Smooth muscle cell (in vitro differentiated cells): Measurements from ENCODE around the gene SKI. TPM values are rescaled to one million over a fixed set of nuclear protein-coding genes. Genes with fewer than 3 reads are reported as not detected.
A peak's percentile ranks its signal among the peaks of the same experiment; 100 is the strongest.
"Not testable (repeated sequence)": the region's sequence is repeated elsewhere in the genome, so short reads cannot be mapped to it uniquely, and the experiment has no call there.

Source experiments
- DNase-seq: peaks from one replicate; lab custom pipeline; 2025; ENCODE audit not compliant: unreplicated experiment; lab: John Stamatoyannopoulos, UW
- H2AFZ ChIP-seq: fragments of 200-600 bp; sonication (generic); 2 replicates; pipeline ENCODE4 v1.6.0; 2016; ENCODE audit warnings: antibody characterized with exemption, low read depth, mild to moderate bottlenecking
- H3F3A ChIP-seq: fragments of 200-600 bp; sonication (generic); 2 replicates; pipeline ENCODE4 v1.6.0; 2017; ENCODE audit warnings: antibody characterized with exemption, low read depth
- H3K27ac ChIP-seq: fragments of 200-600 bp; sonication (generic); 2 replicates; pipeline ENCODE4 v1.5.1; 2016; ENCODE audit warnings: low read depth, mild to moderate bottlenecking
- H3K27me3 ChIP-seq: fragments of 200-600 bp; sonication (generic); 2 replicates; pipeline ENCODE4 v1.6.1; 2016; ENCODE audit warnings: low read depth, mild to moderate bottlenecking
- H3K36me3 ChIP-seq: fragments of 200-600 bp; sonication (generic); 2 replicates; pipeline ENCODE4 v1.5.1; 2016; ENCODE audit warnings: low read depth
- H3K4me1 ChIP-seq: fragments of 200-600 bp; sonication (generic); 2 replicates; pipeline ENCODE4 v1.5.1; 2016; ENCODE audit warnings: low read depth
- H3K4me2 ChIP-seq: fragments of 200-600 bp; sonication (generic); 2 replicates; pipeline ENCODE4 v1.6.0; 2016; ENCODE audit warnings: mild to moderate bottlenecking
- H3K4me3 ChIP-seq: fragments of 200-600 bp; sonication (generic); 2 replicates; pipeline ENCODE4 v1.5.1; 2016; ENCODE audit warnings: mild to moderate bottlenecking
- H3K79me2 ChIP-seq: fragments of 200-600 bp; sonication (generic); 2 replicates; pipeline ENCODE4 v1.6.0; 2016; ENCODE audit warnings: low read depth, mild to moderate bottlenecking
- H3K9ac ChIP-seq: fragments of 200-600 bp; sonication (generic); 2 replicates; pipeline ENCODE4 v1.6.0; 2016; ENCODE audit warnings: low read depth
- H3K9me3 ChIP-seq: fragments of 200-600 bp; sonication (generic); replicated peaks from 2 replicates; pipeline ENCODE4 v1.5.1; 2016; ENCODE audit warnings: low read depth
- H4K20me1 ChIP-seq: fragments of 200-600 bp; sonication (generic); 2 replicates; pipeline ENCODE4 v1.6.0; 2016; ENCODE audit warnings: low read depth
- CTCF ChIP-seq: fragments of 200-600 bp; sonication (generic); IDR thresholded peaks from 2 replicates; pipeline ENCODE4 v1.5.1; 2017; ENCODE audit warnings: borderline replicate concordance, mild to moderate bottlenecking, antibody characterized with exemption; ENCODE audit not compliant: insufficient read depth, poor library complexity, severe bottlenecking
- WGBS: methylation state at CpG from one replicate; pipeline ENCODE4 v1.1.7; 2016; ENCODE audit warnings: low lambda C conversion rate; 5-methylcytosine and 5-hydroxymethylcytosine counted together
- polyA plus RNA-seq: library from polyadenylated mRNA; unstranded; fragments of >200 nt; fragmentation: Nextera tagmentation; extraction: Ambion mirVana; gene quantifications from 2 replicates; pipeline ENCODE4 v1.2.1, GENCODE V29; 2016
- total RNA-seq: library from RNA; depleted of rRNA; stranded (reverse); fragments of >200 nt; gene quantifications from 2 replicates; pipeline ENCODE4 v1.2.3, GENCODE V29; 2014

The SKI gene
- total and polyA plus RNA-seq, 2 experiments from 2014 or later = 4.2 to 19.6 TPM

GRCh38 chr1:2240270-2241156 lies 12.4 kb downstream of the SKI start:
- 62% methylated on average over 30 of the region's 30 CpGs for WGBS
- Histone ChIP-seq H2AFZ (no peak overlapping the region), H3K4me2 (peak overlapping the region; percentile 78), H3K27ac (peak overlapping the region; percentile 75), H3K9ac (peak overlapping the region; percentile 35), H3K79me2 (peaks cover 98% of the 10 kb centered on the region), H3K36me3 (no peaks in the 10 kb centered on the region), H3K4me1 (peaks cover 9% of the 10 kb centered on the region), H4K20me1 (peaks cover 99% of the 10 kb centered on the region), H3F3A (peaks cover 4% of the 10 kb centered on the region), H3K9me3 (no peaks in the 10 kb centered on the region), H3K27me3 (no peaks in the 10 kb centered on the region), H3K4me3 (no peak overlapping the region)
- DNase-seq = peak; percentile 27
- no peak for TF ChIP-seq CTCF

GRCh38 chr1:2241820-2242219 lies 13.7 kb downstream of the SKI start:
- Histone ChIP-seq H2AFZ (no peak overlapping the region), H3K27ac (no peak overlapping the region), H3K9ac (no peak overlapping the region), H3K36me3 (no peaks in the 10 kb centered on the region), H3K27me3 (no peaks in the 10 kb centered on the region), H3K9me3 (no peaks in the 10 kb centered on the region), H4K20me1 (peaks cover 99% of the 10 kb centered on the region), H3K4me1 (peaks cover 19% of the 10 kb centered on the region), H3F3A (peaks cover 4% of the 10 kb centered on the region), H3K4me3 (no peak overlapping the region), H3K4me2 (no peak overlapping the region), H3K79me2 (peaks cover 97% of the 10 kb centered on the region)
- TF ChIP-seq CTCF = no peak
- 94% methylated on average over 13 of the region's 13 CpGs for WGBS
- DNase-seq = no peak

- no peaks in the 10 kb centered on the region for H3K27me3 ChIP-seq
- H3K79me2 ChIP-seq = peaks cover 97% of the 10 kb centered on the region
- WGBS = 77% methylated on average over 33 of the region's 33 CpGs
- H3K4me2 ChIP-seq = no peak overlapping the region
- H3K36me3 ChIP-seq = no peaks in the 10 kb centered on the region
- H3K9me3 ChIP-seq = no peaks in the 10 kb centered on the region
- no peak overlapping the region for H2AFZ ChIP-seq
- TF ChIP-seq CTCF = no peak
- no peak overlapping the region for H3K4me3 ChIP-seq
- H4K20me1 ChIP-seq = peaks cover 99% of the 10 kb centered on the region
- DNase-seq = no peak
- H3K4me1 ChIP-seq = peaks cover 31% of the 10 kb centered on the region
- peaks cover 4% of the 10 kb centered on the region for H3F3A ChIP-seq
- no peak overlapping the region for H3K27ac ChIP-seq
- no peak overlapping the region for H3K9ac ChIP-seq
Observed at GRCh38 chr1:2242814-2243725, 15.0 kb downstream of the SKI start.

GRCh38 chr1:2247045-2247394 lies 18.9 kb downstream of the SKI start:
- Histone ChIP-seq H3K79me2 (peaks cover 97% of the 10 kb centered on the region), H4K20me1 (peaks cover 99% of the 10 kb centered on the region), H3K27ac (peak overlapping the region; percentile 72), H3K4me2 (peak overlapping the region; percentile 52), H3K4me1 (peaks cover 48% of the 10 kb centered on the region), H3K9ac (peak overlapping the region; percentile 21)
- H3K9me3 ChIP-seq, H2AFZ ChIP-seq, DNase-seq, H3F3A ChIP-seq, H3K36me3 ChIP-seq, H3K27me3 ChIP-seq, H3K4me3 ChIP-seq: not testable (repeated sequence)
- WGBS = 98% methylated on average over 7 of the region's 7 CpGs
